ENCODE data around the gene HLA-DRB1.
A peak's percentile ranks its signal among the peaks of the same experiment; 100 is the strongest.

DNA sequence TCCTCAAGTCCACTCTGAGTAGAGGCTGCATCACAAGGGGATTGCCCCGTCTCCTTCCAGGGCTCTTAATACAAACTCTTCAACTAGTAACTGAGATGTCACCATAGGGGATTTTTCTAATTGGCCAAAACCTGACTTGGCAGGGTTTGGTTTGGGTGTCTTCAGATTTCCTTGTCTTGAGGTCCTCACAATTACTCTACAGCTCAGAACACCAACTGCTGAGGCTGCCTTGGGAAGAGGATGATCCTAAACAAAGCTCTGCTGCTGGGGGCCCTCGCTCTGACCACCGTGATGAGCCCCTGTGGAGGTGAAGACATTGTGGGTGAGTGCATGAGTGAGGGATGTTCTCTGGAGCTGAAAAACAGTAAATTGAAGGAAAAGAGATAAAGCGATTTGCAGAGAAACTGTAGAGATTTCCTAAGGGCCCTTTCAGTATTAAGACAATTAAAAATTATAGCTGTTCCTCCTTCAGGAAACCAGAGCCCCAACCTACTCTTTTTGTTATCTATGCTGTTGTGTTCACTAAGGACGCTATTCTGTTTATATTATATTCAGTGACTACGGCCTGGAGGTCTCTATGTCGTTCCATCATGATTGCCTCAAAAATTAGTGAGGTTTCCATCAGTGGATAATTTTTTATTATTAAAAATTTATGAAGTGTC is 47.7 kb upstream of the HLA-DRB1 start, which contains the start of gene HLA-DQA1:
- TF ChIP-seq, protein P1, sequence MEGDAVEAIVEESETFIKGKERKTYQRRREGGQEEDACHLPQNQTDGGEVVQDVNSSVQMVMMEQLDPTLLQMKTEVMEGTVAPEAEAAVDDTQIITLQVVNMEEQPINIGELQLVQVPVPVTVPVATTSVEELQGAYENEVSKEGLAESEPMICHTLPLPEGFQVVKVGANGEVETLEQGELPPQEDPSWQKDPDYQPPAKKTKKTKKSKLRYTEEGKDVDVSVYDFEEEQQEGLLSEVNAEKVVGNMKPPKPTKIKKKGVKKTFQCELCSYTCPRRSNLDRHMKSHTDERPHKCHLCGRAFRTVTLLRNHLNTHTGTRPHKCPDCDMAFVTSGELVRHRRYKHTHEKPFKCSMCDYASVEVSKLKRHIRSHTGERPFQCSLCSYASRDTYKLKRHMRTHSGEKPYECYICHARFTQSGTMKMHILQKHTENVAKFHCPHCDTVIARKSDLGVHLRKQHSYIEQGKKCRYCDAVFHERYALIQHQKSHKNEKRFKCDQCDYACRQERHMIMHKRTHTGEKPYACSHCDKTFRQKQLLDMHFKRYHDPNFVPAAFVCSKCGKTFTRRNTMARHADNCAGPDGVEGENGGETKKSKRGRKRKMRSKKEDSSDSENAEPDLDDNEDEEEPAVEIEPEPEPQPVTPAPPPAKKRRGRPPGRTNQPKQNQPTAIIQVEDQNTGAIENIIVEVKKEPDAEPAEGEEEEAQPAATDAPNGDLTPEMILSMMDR (IDR thresholded peaks at IDR 0.05), result no peak
- TF ChIP-seq POLR2AphosphoS5 (IDR thresholded peaks at IDR 0.05), result peak; percentile 26
- TF ChIP-seq POLR2A (IDR thresholded peaks at IDR 0.05), result no peak
